GM23338 (cell line): ENCODE results near the gene OR8J3. TPM values are rescaled to one million over a fixed set of nuclear protein-coding genes. Genes with fewer than 3 reads are reported as not detected.

Source experiments
- ATAC-seq: fragments of 200-7000 bp; cut with Tn5 transposase; 3 replicates; pipeline ENCODE4 v1.9.1; 2020
- DNase-seq: peaks from one replicate; pipeline ENCODE4 v3.0.0-alpha.2; 2015; ENCODE audit warnings: low spot score
- H2AFZ ChIP-seq: fragments of 200-600 bp; sonication (generic); 2 replicates; pipeline ENCODE4 v1.8.0; 2016; ENCODE audit warnings: antibody characterized with exemption, mild to moderate bottlenecking, moderate library complexity
- H3F3A ChIP-seq: fragments of 200-600 bp; sonication (generic); replicated peaks from 2 replicates; pipeline ENCODE4 v1.8.0; 2017; ENCODE audit warnings: antibody characterized with exemption, mixed run types, low read depth
- H3K27ac ChIP-seq: fragments of 200-600 bp; sonication (generic); 2 replicates; pipeline ENCODE4 v1.6.1; 2016; ENCODE audit warnings: low read depth
- H3K27me3 ChIP-seq: fragments of 200-600 bp; sonication (generic); 2 replicates; pipeline ENCODE4 v1.8.0; 2016; ENCODE audit warnings: mild to moderate bottlenecking, mixed run types, moderate library complexity; ENCODE audit not compliant: insufficient read depth
- H3K36me3 ChIP-seq: fragments of 200-600 bp; sonication (generic); 2 replicates; pipeline ENCODE4 v1.8.0; 2016; ENCODE audit warnings: mild to moderate bottlenecking; ENCODE audit not compliant: insufficient read depth
- H3K4me1 ChIP-seq: fragments of 200-600 bp; sonication (generic); 2 replicates; pipeline ENCODE4 v1.8.0; 2016; ENCODE audit warnings: mild to moderate bottlenecking, moderate library complexity; ENCODE audit not compliant: insufficient read depth
- H3K4me2 ChIP-seq: fragments of 200-600 bp; sonication (generic); 2 replicates; pipeline ENCODE4 v1.7.1; 2017; ENCODE audit warnings: mixed run types
- H3K4me3 ChIP-seq: fragments of 200-600 bp; sonication (generic); 2 replicates; pipeline ENCODE4 v1.6.1; 2016; ENCODE audit warnings: mixed run types
- H3K79me2 ChIP-seq: fragments of 200-600 bp; sonication (generic); replicated peaks from 2 replicates; pipeline ENCODE4 v1.8.0; 2017; ENCODE audit warnings: mild to moderate bottlenecking; ENCODE audit not compliant: insufficient read depth
- H3K9me2 ChIP-seq: fragments of 200-600 bp; sonication (generic); 2 replicates; pipeline ENCODE4 v1.8.0; 2017; ENCODE audit not compliant: insufficient read depth
- H4K20me1 ChIP-seq: fragments of 200-600 bp; sonication (generic); replicated peaks from 2 replicates; pipeline ENCODE4 v1.8.0; 2017; ENCODE audit warnings: mild to moderate bottlenecking; ENCODE audit not compliant: insufficient read depth
- H3K27ac Mint-ChIP-seq: 2 replicates; pipeline ENCODE4 v1.8.0; 2020; ENCODE audit warnings: inconsistent platforms, mild to moderate bottlenecking, moderate library complexity, mixed read lengths
- H3K27me3 Mint-ChIP-seq: 3 replicates; pipeline ENCODE4 v1.8.0; 2022; ENCODE audit warnings: low read depth, mild to moderate bottlenecking, moderate library complexity, mixed read lengths, inconsistent platforms; ENCODE audit not compliant: insufficient read depth, poor library complexity
- H3K36me3 Mint-ChIP-seq: 3 replicates; pipeline ENCODE4 v1.8.0; 2021; ENCODE audit warnings: low read depth, mild to moderate bottlenecking, inconsistent platforms, moderate library complexity, mixed read lengths
- H3K4me1 Mint-ChIP-seq: 3 replicates; pipeline ENCODE4 v1.8.0; 2020; ENCODE audit warnings: mild to moderate bottlenecking, inconsistent platforms, mixed read lengths
- H3K4me3 Mint-ChIP-seq: 3 replicates; pipeline ENCODE4 v1.8.0; 2021; ENCODE audit warnings: moderate library complexity, mild to moderate bottlenecking, inconsistent platforms, mixed read lengths
- H3K9me3 Mint-ChIP-seq: 3 replicates; pipeline ENCODE4 v1.8.0; 2020; ENCODE audit warnings: moderate library complexity, mild to moderate bottlenecking, inconsistent platforms, mixed read lengths
- CREB1 ChIP-seq: fragments of 250-450 bp; sonication (Bioruptor Pico); IDR thresholded peaks from 2 replicates; pipeline ENCODE4 v1.5.0; 2020; ENCODE audit warnings: low read depth, mild to moderate bottlenecking, moderate library complexity
- EZH2 ChIP-seq: fragments of 200-600 bp; sonication (generic); IDR thresholded peaks from one replicate; pipeline ENCODE4 v1.8.0; 2017; ENCODE audit warnings: antibody characterized with exemption, mild to moderate bottlenecking, low read depth; ENCODE audit not compliant: unreplicated experiment
- EZH2phosphoT487 ChIP-seq: fragments of 200-600 bp; sonication (generic); IDR thresholded peaks from one replicate; pipeline ENCODE4 v1.8.1; 2018; ENCODE audit warnings: antibody characterized with exemption; ENCODE audit not compliant: unreplicated experiment
- JUNB ChIP-seq: IDR thresholded peaks from one replicate; pipeline ENCODE4 v1.6.1; 2016; ENCODE audit warnings: antibody characterized with exemption; ENCODE audit not compliant: unreplicated experiment
- NANOG ChIP-seq: IDR thresholded peaks from 2 replicates; pipeline ENCODE4 v1.6.1; 2016; ENCODE audit warnings: antibody characterized with exemption, borderline replicate concordance
- POLR2AphosphoS5 ChIP-seq: IDR thresholded peaks from 2 replicates; pipeline ENCODE4 v1.6.1; 2016; ENCODE audit warnings: antibody characterized with exemption, low read depth
- STAT1 ChIP-seq: IDR thresholded peaks from one replicate; pipeline ENCODE4 v1.6.1; 2016; ENCODE audit warnings: antibody characterized with exemption; ENCODE audit not compliant: unreplicated experiment
- ZNF331 ChIP-seq: fragments of 250-450 bp; sonication (Bioruptor Pico); IDR thresholded peaks from 2 replicates; pipeline ENCODE4 v1.5.0; 2020; ENCODE audit warnings: low read depth, mild to moderate bottlenecking, moderate library complexity
- polyA plus RNA-seq: library from polyadenylated mRNA; unstranded; fragments of >200 nt; fragmentation: Nextera tagmentation; extraction: Ambion mirVana; gene quantifications from 2 replicates; pipeline ENCODE4 v1.2.1, GENCODE V29; 2016
- total RNA-seq: library from RNA; depleted of rRNA; stranded (reverse); fragments of >200 nt; shearing (Covaris generic); gene quantifications from 2 replicates; pipeline ENCODE4 v1.2.3, GENCODE V29; 2014
- TF ChIP-seq, protein P1 (sequence below): fragments of 250-450 bp; sonication (Bioruptor Pico); IDR thresholded peaks from 2 replicates; pipeline ENCODE4 v1.5.0; 2020; ENCODE audit warnings: mild to moderate bottlenecking, moderate library complexity
- TF ChIP-seq, protein P2 (sequence below): IDR thresholded peaks from one replicate; pipeline ENCODE4 v1.6.1; 2018; ENCODE audit warnings: antibody characterized with exemption; ENCODE audit not compliant: unreplicated experiment
- TF ChIP-seq, protein P3 (sequence below), 2 experiments: fragments of 200-600 bp in 1 of 2; sonication (generic) in 1 of 2; conservative IDR thresholded peaks; 2 replicates each; pipeline versions ENCODE4 v1.5.1 to v1.6.1; 2016 to 2017; ENCODE audit warnings: antibody characterized with exemption in 2 of 2, low read depth in 2 of 2, mild to moderate bottlenecking in 2 of 2, moderate library complexity in 1 of 2

The OR8J3 gene
- total and polyA plus RNA-seq, 2 experiments from 2014 or later = not detected

DNA sequence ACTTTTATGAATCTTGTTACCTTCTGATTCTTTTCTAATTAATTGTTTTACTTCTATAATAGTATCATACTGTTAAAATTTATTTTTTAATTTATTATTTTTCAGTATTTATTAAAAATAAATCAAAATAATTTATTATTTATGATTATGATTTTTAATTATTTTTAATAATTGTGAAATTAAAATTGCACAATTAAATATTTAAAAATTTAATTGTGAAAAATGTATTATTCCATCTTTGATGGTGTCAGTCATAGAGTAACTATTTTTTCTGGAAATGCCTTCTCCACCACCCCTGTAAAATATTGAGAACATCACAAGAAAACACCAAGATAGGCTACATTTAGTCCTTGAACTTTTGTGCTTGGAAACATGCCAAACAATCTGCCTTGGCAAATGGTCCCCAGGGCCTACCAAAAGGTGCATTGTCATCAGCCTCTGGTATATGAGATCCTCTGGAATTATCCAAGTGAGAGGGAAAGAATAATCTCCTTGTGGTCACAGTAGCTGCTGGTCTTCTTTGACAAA is 36.7 kb downstream of the OR8J3 start, which contains the start of gene OR8H2:
TSS of gene OR8H2 (plus strand) at position 478 of the 528 bp plus-strand sequence. CDS start 1,356 bp downstream, outside the sequence.
- Mint-ChIP-seq H3K27ac (no peak within 1 kb of the TSS), H3K4me3 (no peak within 1 kb of the TSS), H3K4me1 (no peaks in the 10 kb centered on the region), H3K27me3 (no peaks in the 10 kb centered on the region), H3K9me3 (peaks cover 4% of the 10 kb centered on the region; the same call in 1 of the 3 replicates), H3K36me3 (no peaks in the 10 kb centered on the region)
- H3F3A ChIP-seq = no peaks in the 10 kb centered on the region
- no peak within 1 kb of the TSS for H3K4me3 ChIP-seq
- ATAC-seq (no peak), DNase-seq (no peak)
- TF ChIP-seq POLR2AphosphoS5 = no peak
- TF ChIP-seq EZH2 = no peak
- TF ChIP-seq NANOG = no peak
- no peaks in the 10 kb centered on the region for H3K9me2 ChIP-seq
- H3K4me2 ChIP-seq = no peak within 1 kb of the TSS
- no peak within 1 kb of the TSS for H3K27ac ChIP-seq
- no peaks in the 10 kb centered on the region for H3K79me2 ChIP-seq
- H2AFZ ChIP-seq = no peak within 1 kb of the TSS
- H3K36me3 ChIP-seq = no peaks in the 10 kb centered on the region
- no peaks in the 10 kb centered on the region for H3K4me1 ChIP-seq
- H4K20me1 ChIP-seq = no peaks in the 10 kb centered on the region
- no peaks in the 10 kb centered on the region for H3K27me3 ChIP-seq

DNA sequence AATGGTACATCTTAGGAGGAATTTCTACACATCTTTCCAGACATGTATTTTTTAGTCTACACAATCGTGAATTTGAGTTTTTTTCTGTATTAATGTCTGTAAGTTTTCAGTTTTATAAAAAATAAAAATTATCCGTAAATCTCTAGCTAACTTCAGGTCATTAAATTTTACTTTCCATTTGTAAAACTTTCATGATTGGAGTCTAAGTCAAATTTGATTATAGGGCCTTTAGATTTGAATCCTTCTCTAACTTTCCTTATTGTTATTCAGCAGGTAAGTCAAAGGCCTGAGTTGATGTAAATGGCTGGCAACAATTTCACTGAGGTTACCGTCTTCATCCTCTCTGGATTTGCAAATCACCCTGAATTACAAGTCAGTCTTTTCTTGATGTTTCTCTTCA is 47.0 kb downstream of the OR8J3 start, which contains the start of gene OR8I2:
TSS of gene OR8I2 (plus strand) at position 301 of the 400 bp plus-strand sequence. CDS start at position 301, 0 bp downstream.
- no peak within 1 kb of the TSS for H3K27ac ChIP-seq
- Mint-ChIP-seq H3K36me3 (no peaks in the 10 kb centered on the region), H3K9me3 (no peaks in the 10 kb centered on the region), H3K27me3 (no peaks in the 10 kb centered on the region), H3K27ac (no peak within 1 kb of the TSS; the same call in 1 of the 2 replicates), H3K4me1 (no peaks in the 10 kb centered on the region), H3K4me3 (no peak within 1 kb of the TSS)
- no peak within 1 kb of the TSS for H3K4me2 ChIP-seq
- H4K20me1 ChIP-seq = no peaks in the 10 kb centered on the region
- no peak for DNase-seq
- H3F3A ChIP-seq = no peaks in the 10 kb centered on the region
- H3K79me2 ChIP-seq = no peaks in the 10 kb centered on the region
- H2AFZ ChIP-seq = no peak within 1 kb of the TSS
- no peak within 1 kb of the TSS for H3K4me3 ChIP-seq
- H3K9me2 ChIP-seq = no peaks in the 10 kb centered on the region
- no peaks in the 10 kb centered on the region for H3K36me3 ChIP-seq
- no peak for ATAC-seq
- no peaks in the 10 kb centered on the region for H3K4me1 ChIP-seq
- no peaks in the 10 kb centered on the region for H3K27me3 ChIP-seq
- no peak for TF ChIP-seq ZNF331
- TF ChIP-seq EZH2 = no peak
- TF ChIP-seq STAT1 = no peak
- no peak for TF ChIP-seq JUNB
- TF ChIP-seq EZH2phosphoT487 = no peak
- TF ChIP-seq, protein P1, sequence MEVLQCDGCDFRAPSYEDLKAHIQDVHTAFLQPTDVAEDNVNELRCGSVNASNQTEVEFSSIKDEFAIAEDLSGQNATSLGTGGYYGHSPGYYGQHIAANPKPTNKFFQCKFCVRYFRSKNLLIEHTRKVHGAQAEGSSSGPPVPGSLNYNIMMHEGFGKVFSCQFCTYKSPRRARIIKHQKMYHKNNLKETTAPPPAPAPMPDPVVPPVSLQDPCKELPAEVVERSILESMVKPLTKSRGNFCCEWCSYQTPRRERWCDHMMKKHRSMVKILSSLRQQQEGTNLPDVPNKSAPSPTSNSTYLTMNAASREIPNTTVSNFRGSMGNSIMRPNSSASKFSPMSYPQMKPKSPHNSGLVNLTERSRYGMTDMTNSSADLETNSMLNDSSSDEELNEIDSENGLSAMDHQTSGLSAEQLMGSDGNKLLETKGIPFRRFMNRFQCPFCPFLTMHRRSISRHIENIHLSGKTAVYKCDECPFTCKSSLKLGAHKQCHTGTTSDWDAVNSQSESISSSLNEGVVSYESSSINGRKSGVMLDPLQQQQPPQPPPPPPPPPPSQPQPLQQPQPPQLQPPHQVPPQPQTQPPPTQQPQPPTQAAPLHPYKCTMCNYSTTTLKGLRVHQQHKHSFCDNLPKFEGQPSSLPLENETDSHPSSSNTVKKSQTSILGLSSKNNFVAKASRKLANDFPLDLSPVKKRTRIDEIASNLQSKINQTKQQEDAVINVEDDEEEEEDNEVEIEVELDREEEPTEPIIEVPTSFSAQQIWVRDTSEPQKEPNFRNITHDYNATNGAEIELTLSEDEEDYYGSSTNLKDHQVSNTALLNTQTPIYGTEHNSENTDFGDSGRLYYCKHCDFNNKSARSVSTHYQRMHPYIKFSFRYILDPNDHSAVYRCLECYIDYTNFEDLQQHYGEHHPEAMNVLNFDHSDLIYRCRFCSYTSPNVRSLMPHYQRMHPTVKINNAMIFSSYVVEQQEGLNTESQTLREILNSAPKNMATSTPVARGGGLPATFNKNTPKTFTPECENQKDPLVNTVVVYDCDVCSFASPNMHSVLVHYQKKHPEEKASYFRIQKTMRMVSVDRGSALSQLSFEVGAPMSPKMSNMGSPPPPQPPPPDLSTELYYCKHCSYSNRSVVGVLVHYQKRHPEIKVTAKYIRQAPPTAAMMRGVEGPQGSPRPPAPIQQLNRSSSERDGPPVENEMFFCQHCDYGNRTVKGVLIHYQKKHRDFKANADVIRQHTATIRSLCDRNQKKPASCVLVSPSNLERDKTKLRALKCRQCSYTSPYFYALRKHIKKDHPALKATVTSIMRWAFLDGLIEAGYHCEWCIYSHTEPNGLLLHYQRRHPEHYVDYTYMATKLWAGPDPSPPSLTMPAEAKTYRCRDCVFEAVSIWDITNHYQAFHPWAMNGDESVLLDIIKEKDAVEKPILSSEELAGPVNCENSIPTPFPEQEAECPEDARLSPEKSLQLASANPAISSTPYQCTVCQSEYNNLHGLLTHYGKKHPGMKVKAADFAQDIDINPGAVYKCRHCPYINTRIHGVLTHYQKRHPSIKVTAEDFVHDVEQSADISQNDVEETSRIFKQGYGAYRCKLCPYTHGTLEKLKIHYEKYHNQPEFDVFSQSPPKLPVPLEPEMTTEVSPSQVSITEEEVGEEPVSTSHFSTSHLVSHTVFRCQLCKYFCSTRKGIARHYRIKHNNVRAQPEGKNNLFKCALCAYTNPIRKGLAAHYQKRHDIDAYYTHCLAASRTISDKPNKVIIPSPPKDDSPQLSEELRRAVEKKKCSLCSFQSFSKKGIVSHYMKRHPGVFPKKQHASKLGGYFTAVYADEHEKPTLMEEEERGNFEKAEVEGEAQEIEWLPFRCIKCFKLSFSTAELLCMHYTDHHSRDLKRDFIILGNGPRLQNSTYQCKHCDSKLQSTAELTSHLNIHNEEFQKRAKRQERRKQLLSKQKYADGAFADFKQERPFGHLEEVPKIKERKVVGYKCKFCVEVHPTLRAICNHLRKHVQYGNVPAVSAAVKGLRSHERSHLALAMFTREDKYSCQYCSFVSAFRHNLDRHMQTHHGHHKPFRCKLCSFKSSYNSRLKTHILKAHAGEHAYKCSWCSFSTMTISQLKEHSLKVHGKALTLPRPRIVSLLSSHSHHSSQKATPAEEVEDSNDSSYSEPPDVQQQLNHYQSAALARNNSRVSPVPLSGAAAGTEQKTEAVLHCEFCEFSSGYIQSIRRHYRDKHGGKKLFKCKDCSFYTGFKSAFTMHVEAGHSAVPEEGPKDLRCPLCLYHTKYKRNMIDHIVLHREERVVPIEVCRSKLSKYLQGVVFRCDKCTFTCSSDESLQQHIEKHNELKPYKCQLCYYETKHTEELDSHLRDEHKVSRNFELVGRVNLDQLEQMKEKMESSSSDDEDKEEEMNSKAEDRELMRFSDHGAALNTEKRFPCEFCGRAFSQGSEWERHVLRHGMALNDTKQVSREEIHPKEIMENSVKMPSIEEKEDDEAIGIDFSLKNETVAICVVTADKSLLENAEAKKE (CRISPR knock-in tag) = no peak
- no peak for TF ChIP-seq CREB1 (CRISPR knock-in tag)
- no peak for TF ChIP-seq POLR2AphosphoS5
- TF ChIP-seq, protein P2, sequence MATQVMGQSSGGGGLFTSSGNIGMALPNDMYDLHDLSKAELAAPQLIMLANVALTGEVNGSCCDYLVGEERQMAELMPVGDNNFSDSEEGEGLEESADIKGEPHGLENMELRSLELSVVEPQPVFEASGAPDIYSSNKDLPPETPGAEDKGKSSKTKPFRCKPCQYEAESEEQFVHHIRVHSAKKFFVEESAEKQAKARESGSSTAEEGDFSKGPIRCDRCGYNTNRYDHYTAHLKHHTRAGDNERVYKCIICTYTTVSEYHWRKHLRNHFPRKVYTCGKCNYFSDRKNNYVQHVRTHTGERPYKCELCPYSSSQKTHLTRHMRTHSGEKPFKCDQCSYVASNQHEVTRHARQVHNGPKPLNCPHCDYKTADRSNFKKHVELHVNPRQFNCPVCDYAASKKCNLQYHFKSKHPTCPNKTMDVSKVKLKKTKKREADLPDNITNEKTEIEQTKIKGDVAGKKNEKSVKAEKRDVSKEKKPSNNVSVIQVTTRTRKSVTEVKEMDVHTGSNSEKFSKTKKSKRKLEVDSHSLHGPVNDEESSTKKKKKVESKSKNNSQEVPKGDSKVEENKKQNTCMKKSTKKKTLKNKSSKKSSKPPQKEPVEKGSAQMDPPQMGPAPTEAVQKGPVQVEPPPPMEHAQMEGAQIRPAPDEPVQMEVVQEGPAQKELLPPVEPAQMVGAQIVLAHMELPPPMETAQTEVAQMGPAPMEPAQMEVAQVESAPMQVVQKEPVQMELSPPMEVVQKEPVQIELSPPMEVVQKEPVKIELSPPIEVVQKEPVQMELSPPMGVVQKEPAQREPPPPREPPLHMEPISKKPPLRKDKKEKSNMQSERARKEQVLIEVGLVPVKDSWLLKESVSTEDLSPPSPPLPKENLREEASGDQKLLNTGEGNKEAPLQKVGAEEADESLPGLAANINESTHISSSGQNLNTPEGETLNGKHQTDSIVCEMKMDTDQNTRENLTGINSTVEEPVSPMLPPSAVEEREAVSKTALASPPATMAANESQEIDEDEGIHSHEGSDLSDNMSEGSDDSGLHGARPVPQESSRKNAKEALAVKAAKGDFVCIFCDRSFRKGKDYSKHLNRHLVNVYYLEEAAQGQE = no peak
- TF ChIP-seq, protein P3, sequence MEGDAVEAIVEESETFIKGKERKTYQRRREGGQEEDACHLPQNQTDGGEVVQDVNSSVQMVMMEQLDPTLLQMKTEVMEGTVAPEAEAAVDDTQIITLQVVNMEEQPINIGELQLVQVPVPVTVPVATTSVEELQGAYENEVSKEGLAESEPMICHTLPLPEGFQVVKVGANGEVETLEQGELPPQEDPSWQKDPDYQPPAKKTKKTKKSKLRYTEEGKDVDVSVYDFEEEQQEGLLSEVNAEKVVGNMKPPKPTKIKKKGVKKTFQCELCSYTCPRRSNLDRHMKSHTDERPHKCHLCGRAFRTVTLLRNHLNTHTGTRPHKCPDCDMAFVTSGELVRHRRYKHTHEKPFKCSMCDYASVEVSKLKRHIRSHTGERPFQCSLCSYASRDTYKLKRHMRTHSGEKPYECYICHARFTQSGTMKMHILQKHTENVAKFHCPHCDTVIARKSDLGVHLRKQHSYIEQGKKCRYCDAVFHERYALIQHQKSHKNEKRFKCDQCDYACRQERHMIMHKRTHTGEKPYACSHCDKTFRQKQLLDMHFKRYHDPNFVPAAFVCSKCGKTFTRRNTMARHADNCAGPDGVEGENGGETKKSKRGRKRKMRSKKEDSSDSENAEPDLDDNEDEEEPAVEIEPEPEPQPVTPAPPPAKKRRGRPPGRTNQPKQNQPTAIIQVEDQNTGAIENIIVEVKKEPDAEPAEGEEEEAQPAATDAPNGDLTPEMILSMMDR (conservative IDR thresholded peaks at IDR 0.05; ENCODE audit: low read depth in 2 of 2) = no peak
